ENCODE data around the gene RFNG. TPM values are rescaled to one million over a fixed set of nuclear protein-coding genes. Genes with fewer than 3 reads are reported as not detected.

The RFNG gene
- total and polyA plus RNA-seq, 2 of the 13 experiments (the other 11 are each of a cell fraction or from before 2014, with no cell fraction given), result 61.4 to 64.0 TPM

- Histone ChIP-seq H3K9me3 (ENCODE audit: low read length) (no peaks in the 10 kb centered on the region), H3K4me3 (replicated peaks in 1 of 3; ENCODE audit: insufficient read depth in 1 of 3, low read depth in 2 of 3, low read length in 3 of 3) (no peak overlapping the region), H3K9ac (ENCODE audit: insufficient read depth, low read depth, low read length) (no peak overlapping the region), H4K20me1 (ENCODE audit: insufficient read depth, low read length) (no peaks in the 10 kb centered on the region; the same call in 1 of the 2 replicates), H3K27me3 (ENCODE audit: control insufficient read depth in 1 of 2, insufficient read depth in 2 of 2, low read length in 2 of 2) (no peaks in the 10 kb centered on the region; a peak in 2 of 5 replicates), H3K79me2 (ENCODE audit: insufficient read depth, low read length) (peaks cover 32% of the 10 kb centered on the region), H3K27ac (ENCODE audit: extremely low read length, insufficient read depth, low read length) (no peak overlapping the region), H3K36me3 (replicated peaks in 1 of 2; ENCODE audit: control insufficient read depth in 1 of 2, insufficient read depth in 2 of 2, low read length in 2 of 2) (peaks cover 27 to 42% of the 10 kb centered on the region in 2 experiments), H3K4me1 (ENCODE audit: insufficient read depth, low read length) (peaks cover 60% of the 10 kb centered on the region), H2AFZ (ENCODE audit: low read length) (no peak overlapping the region), H3K4me2 (ENCODE audit: low read depth, low read length) (no peak overlapping the region)
- intact Hi-C loops (cut with micrococcal nuclease; ENCODE audit: unreplicated experiment) (loop anchor here (5.0 kb wide), 1 partner anchor 43 kb away; the partner anchor contains the start of gene FASN), in situ Hi-C loops (cut with HindIII; ENCODE audit: extremely low pct_ligation_motif_present, low pct_unique_long_range_greater_than_20kb) (no loop called here)
- DNase-seq (ENCODE audit: low spot score), result no peak
- TF ChIP-seq ZNF7 (CRISPR knock-in tag; IDR thresholded peaks at IDR 0.05) (no peak), MTA3 (CRISPR knock-in tag; IDR thresholded peaks at IDR 0.05) (no peak), ZBTB1 (CRISPR knock-in tag; IDR thresholded peaks at IDR 0.05; ENCODE audit: borderline replicate concordance) (no peak), ZBTB21 (CRISPR knock-in tag; IDR thresholded peaks at IDR 0.05) (no peak), RBFOX2 (IDR thresholded peaks at IDR 0.05; ENCODE audit: low read depth, low read length) (peak; percentile 59), HMG20A (CRISPR knock-in tag; IDR thresholded peaks at IDR 0.05; ENCODE audit: borderline replicate concordance) (no peak), ZNF317 (CRISPR knock-in tag; IDR thresholded peaks at IDR 0.05) (no peak), AGO2 (optimal IDR thresholded peaks at IDR 0.05; ENCODE audit: low read depth, low read length) (peak; percentile 85), ZNF546 (CRISPR knock-in tag; conservative IDR thresholded peaks at IDR 0.05) (no peak), U2AF1 (optimal IDR thresholded peaks at IDR 0.05; ENCODE audit: low read depth, low read length) (no peak), POLR2G (IDR thresholded peaks at IDR 0.05; ENCODE audit: low read depth, low read length) (peak; percentile 10; the same call in 1 of the 2 replicates)
- TF ChIP-seq, protein P1, sequence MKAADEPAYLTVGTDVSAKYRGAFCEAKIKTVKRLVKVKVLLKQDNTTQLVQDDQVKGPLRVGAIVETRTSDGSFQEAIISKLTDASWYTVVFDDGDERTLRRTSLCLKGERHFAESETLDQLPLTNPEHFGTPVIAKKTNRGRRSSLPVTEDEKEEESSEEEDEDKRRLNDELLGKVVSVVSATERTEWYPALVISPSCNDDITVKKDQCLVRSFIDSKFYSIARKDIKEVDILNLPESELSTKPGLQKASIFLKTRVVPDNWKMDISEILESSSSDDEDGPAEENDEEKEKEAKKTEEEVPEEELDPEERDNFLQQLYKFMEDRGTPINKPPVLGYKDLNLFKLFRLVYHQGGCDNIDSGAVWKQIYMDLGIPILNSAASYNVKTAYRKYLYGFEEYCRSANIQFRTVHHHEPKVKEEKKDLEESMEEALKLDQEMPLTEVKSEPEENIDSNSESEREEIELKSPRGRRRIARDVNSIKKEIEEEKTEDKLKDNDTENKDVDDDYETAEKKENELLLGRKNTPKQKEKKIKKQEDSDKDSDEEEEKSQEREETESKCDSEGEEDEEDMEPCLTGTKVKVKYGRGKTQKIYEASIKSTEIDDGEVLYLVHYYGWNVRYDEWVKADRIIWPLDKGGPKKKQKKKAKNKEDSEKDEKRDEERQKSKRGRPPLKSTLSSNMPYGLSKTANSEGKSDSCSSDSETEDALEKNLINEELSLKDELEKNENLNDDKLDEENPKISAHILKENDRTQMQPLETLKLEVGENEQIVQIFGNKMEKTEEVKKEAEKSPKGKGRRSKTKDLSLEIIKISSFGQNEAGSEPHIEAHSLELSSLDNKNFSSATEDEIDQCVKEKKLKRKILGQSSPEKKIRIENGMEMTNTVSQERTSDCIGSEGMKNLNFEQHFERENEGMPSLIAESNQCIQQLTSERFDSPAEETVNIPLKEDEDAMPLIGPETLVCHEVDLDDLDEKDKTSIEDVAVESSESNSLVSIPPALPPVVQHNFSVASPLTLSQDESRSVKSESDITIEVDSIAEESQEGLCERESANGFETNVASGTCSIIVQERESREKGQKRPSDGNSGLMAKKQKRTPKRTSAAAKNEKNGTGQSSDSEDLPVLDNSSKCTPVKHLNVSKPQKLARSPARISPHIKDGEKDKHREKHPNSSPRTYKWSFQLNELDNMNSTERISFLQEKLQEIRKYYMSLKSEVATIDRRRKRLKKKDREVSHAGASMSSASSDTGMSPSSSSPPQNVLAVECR (CRISPR knock-in tag; IDR thresholded peaks at IDR 0.05; ENCODE audit: borderline replicate concordance), result 0 out of 2 replicates have a peak, but pooled peaks have one; percentile 9
- ChIA-PET CTCF (ENCODE audit: low intra/inter-chr PET ratio, low total read pairs) (no interaction called here), POLR2A (interaction anchor here (0.9 to 1.6 kb wide), 3 partner anchors 9 to 17 kb away, joined by 3 read pairs; partner anchors contain the start of gene DCXR)
- no TSS peak for BruUV-seq (replicated peaks)
- FAIRE-seq, result no peak
- no peak for ATAC-seq
- 93% methylated on average over 37 of the region's 38 CpGs for WGBS (ENCODE audit: low lambda C conversion rate)
These were observed 2.9 kb upstream of the RFNG start for GRCh38 chr17:82054351-82055022.
